ENCODE results near the gene UBE2E3.

The UBE2E3 gene

GRCh38 chr2:180992994-180993393, 12.6 kb downstream of the UBE2E3 start:
- no peaks in the 10 kb centered on the region for H3K4me1 ChIP-seq (ENCODE audit: control insufficient read depth in 1 of 2, insufficient read depth in 2 of 2, low read length in 2 of 2)
- no peak overlapping the region for H2AFZ ChIP-seq (ENCODE audit: insufficient read depth, low read length, poor library complexity)
- H3K4me2 ChIP-seq (ENCODE audit: low read length): no peak overlapping the region
- no peak overlapping the region for H3K9ac ChIP-seq (ENCODE audit: low read length)
- no CpG with 5 or more reads among the region's 2 CpGs for WGBS (ENCODE audit: extremely low coverage, insufficient coverage, insufficient read length)
- no peak overlapping the region for H3K23ac ChIP-seq (ENCODE audit: low read length)
- H3K14ac ChIP-seq (ENCODE audit: low read length): no peak overlapping the region
- no peak overlapping the region for H4K91ac ChIP-seq (ENCODE audit: low read depth, low read length)
- H2BK5ac ChIP-seq (ENCODE audit: low read depth, low read length, poor library complexity): no peak overlapping the region
- no peak overlapping the region for H3K18ac ChIP-seq (ENCODE audit: low read length)
- H3K4me3 ChIP-seq (ENCODE audit: low read depth, low read length): no peak overlapping the region
- H3K27me3 ChIP-seq (ENCODE audit: insufficient read depth, low read length): no peaks in the 10 kb centered on the region
- no peak overlapping the region for H3K27ac ChIP-seq (ENCODE audit: low read depth, low read length)
- H3K4ac ChIP-seq (ENCODE audit: low read depth, low read length): no peak overlapping the region
- H2BK120ac ChIP-seq (ENCODE audit: insufficient read depth, low read length, poor library complexity): no peak overlapping the region
- H3K9me3 ChIP-seq (ENCODE audit: insufficient read depth, low read depth, low read length): no peaks in the 10 kb centered on the region
- H4K8ac ChIP-seq (ENCODE audit: low read depth, low read length): no peak overlapping the region
- H2BK12ac ChIP-seq (ENCODE audit: low read length): no peak overlapping the region
- no peaks in the 10 kb centered on the region for H3K79me2 ChIP-seq (ENCODE audit: control insufficient read depth, insufficient read depth, low read length, poor library complexity)
- no peaks in the 10 kb centered on the region for H3K79me1 ChIP-seq (ENCODE audit: low read length)
- no peak for DNase-seq
- no peak overlapping the region for H4K12ac ChIP-seq (ENCODE audit: low read depth, low read length)
- H3K36me3 ChIP-seq (ENCODE audit: control insufficient read depth in 1 of 2, insufficient read depth in 2 of 2, low read length in 2 of 2): peaks cover 0 to 4% of the 10 kb centered on the region in 2 experiments
- H2AK5ac ChIP-seq (ENCODE audit: low read length): no peak overlapping the region

- no peak overlapping the region for H3K14ac ChIP-seq (ENCODE audit: low read length)
- no peak overlapping the region for H2AFZ ChIP-seq (ENCODE audit: insufficient read depth, low read length, poor library complexity)
- H3K79me1 ChIP-seq (ENCODE audit: low read length): no peaks in the 10 kb centered on the region
- peaks cover 2 to 3% of the 10 kb centered on the region in 2 experiments for H3K36me3 ChIP-seq (ENCODE audit: control insufficient read depth in 1 of 2, insufficient read depth in 2 of 2, low read length in 2 of 2)
- H3K4me1 ChIP-seq (ENCODE audit: control insufficient read depth in 1 of 2, insufficient read depth in 2 of 2, low read length in 2 of 2): no peaks in the 10 kb centered on the region
- DNase-seq: no peak
- H4K91ac ChIP-seq (ENCODE audit: low read depth, low read length): no peak overlapping the region
- H2AK5ac ChIP-seq (ENCODE audit: low read length): no peak overlapping the region
- no peaks in the 10 kb centered on the region for H3K79me2 ChIP-seq (ENCODE audit: control insufficient read depth, insufficient read depth, low read length, poor library complexity)
- no peak overlapping the region for H3K4ac ChIP-seq (ENCODE audit: low read depth, low read length)
- H3K4me2 ChIP-seq (ENCODE audit: low read length): no peak overlapping the region
- H2BK5ac ChIP-seq (ENCODE audit: low read depth, low read length, poor library complexity): no peak overlapping the region
- no peak overlapping the region for H2BK12ac ChIP-seq (ENCODE audit: low read length)
- no peak overlapping the region for H3K27ac ChIP-seq (ENCODE audit: low read depth, low read length)
- H3K18ac ChIP-seq (ENCODE audit: low read length): no peak overlapping the region
- H3K9ac ChIP-seq (ENCODE audit: low read length): no peak overlapping the region
- no peaks in the 10 kb centered on the region for H3K9me3 ChIP-seq (ENCODE audit: insufficient read depth, low read depth, low read length)
- no peak overlapping the region for H3K23ac ChIP-seq (ENCODE audit: low read length)
- H4K12ac ChIP-seq (ENCODE audit: low read depth, low read length): no peak overlapping the region
- no peak overlapping the region for H2BK120ac ChIP-seq (ENCODE audit: insufficient read depth, low read length, poor library complexity)
- H3K27me3 ChIP-seq (ENCODE audit: insufficient read depth, low read length): no peaks in the 10 kb centered on the region
- no CpG with 5 or more reads among the region's 4 CpGs for WGBS (ENCODE audit: extremely low coverage, insufficient coverage, insufficient read length)
- no peak overlapping the region for H4K8ac ChIP-seq (ENCODE audit: low read depth, low read length)
- H3K4me3 ChIP-seq (ENCODE audit: low read depth, low read length): no peak overlapping the region
Measured at GRCh38 chr2:180999274-180999964, 19.0 kb downstream of the UBE2E3 start.

- Histone ChIP-seq H3K36me3 (ENCODE audit: control insufficient read depth in 1 of 2, insufficient read depth in 2 of 2, low read length in 2 of 2) (peaks cover 0 to 3% of the 10 kb centered on the region in 2 experiments), H4K8ac (ENCODE audit: low read depth, low read length) (no peak overlapping the region), H3K18ac (ENCODE audit: low read length) (no peak overlapping the region), H3K79me1 (ENCODE audit: low read length) (no peaks in the 10 kb centered on the region), H3K27me3 (ENCODE audit: insufficient read depth, low read length) (no peaks in the 10 kb centered on the region), H3K4me3 (ENCODE audit: low read depth, low read length) (no peak overlapping the region), H3K14ac (ENCODE audit: low read length) (no peak overlapping the region), H4K12ac (ENCODE audit: low read depth, low read length) (no peak overlapping the region), H2AFZ (ENCODE audit: insufficient read depth, low read length, poor library complexity) (no peak overlapping the region), H3K4me1 (ENCODE audit: control insufficient read depth in 1 of 2, insufficient read depth in 2 of 2, low read length in 2 of 2) (peaks cover 5 to 6% of the 10 kb centered on the region in 2 experiments), H3K4ac (ENCODE audit: low read depth, low read length) (no peak overlapping the region), H3K9ac (ENCODE audit: low read length) (no peak overlapping the region), H3K23ac (ENCODE audit: low read length) (no peak overlapping the region), H2BK12ac (ENCODE audit: low read length) (no peak overlapping the region), H3K79me2 (ENCODE audit: control insufficient read depth, insufficient read depth, low read length, poor library complexity) (peaks cover 2% of the 10 kb centered on the region), H3K27ac (ENCODE audit: low read depth, low read length) (no peak overlapping the region), H3K9me3 (ENCODE audit: insufficient read depth, low read depth, low read length) (no peaks in the 10 kb centered on the region), H2BK120ac (ENCODE audit: insufficient read depth, low read length, poor library complexity) (no peak overlapping the region), H2AK5ac (ENCODE audit: low read length) (no peak overlapping the region), H2BK5ac (ENCODE audit: low read depth, low read length, poor library complexity) (no peak overlapping the region), H3K4me2 (ENCODE audit: low read length) (no peak overlapping the region), H4K91ac (ENCODE audit: low read depth, low read length) (no peak overlapping the region)
- WGBS (ENCODE audit: extremely low coverage, insufficient coverage, insufficient read length): no CpG with 5 or more reads among the region's 5 CpGs
- no peak for DNase-seq
Measured at GRCh38 chr2:181004647-181005325, 24.4 kb downstream of the UBE2E3 start.

GRCh38 chr2:181005326-181005655, 24.9 kb downstream of the UBE2E3 start:
- H3K9ac ChIP-seq (ENCODE audit: low read length): no peak overlapping the region
- H3K27me3 ChIP-seq (ENCODE audit: insufficient read depth, low read length): no peaks in the 10 kb centered on the region
- H2BK5ac ChIP-seq (ENCODE audit: low read depth, low read length, poor library complexity): no peak overlapping the region
- no peak overlapping the region for H3K27ac ChIP-seq (ENCODE audit: low read depth, low read length)
- no peaks in the 10 kb centered on the region for H3K9me3 ChIP-seq (ENCODE audit: insufficient read depth, low read depth, low read length)
- peaks cover 5 to 6% of the 10 kb centered on the region in 2 experiments for H3K4me1 ChIP-seq (ENCODE audit: control insufficient read depth in 1 of 2, insufficient read depth in 2 of 2, low read length in 2 of 2)
- H4K91ac ChIP-seq (ENCODE audit: low read depth, low read length): no peak overlapping the region
- no peak overlapping the region for H2AFZ ChIP-seq (ENCODE audit: insufficient read depth, low read length, poor library complexity)
- H3K23ac ChIP-seq (ENCODE audit: low read length): no peak overlapping the region
- H4K12ac ChIP-seq (ENCODE audit: low read depth, low read length): no peak overlapping the region
- H2BK120ac ChIP-seq (ENCODE audit: insufficient read depth, low read length, poor library complexity): no peak overlapping the region
- no peaks in the 10 kb centered on the region for H3K79me1 ChIP-seq (ENCODE audit: low read length)
- no peak for DNase-seq
- H3K18ac ChIP-seq (ENCODE audit: low read length): no peak overlapping the region
- H3K4ac ChIP-seq (ENCODE audit: low read depth, low read length): no peak overlapping the region
- no peak overlapping the region for H4K8ac ChIP-seq (ENCODE audit: low read depth, low read length)
- no peak overlapping the region for H3K14ac ChIP-seq (ENCODE audit: low read length)
- no peak overlapping the region for H2AK5ac ChIP-seq (ENCODE audit: low read length)
- H2BK12ac ChIP-seq (ENCODE audit: low read length): no peak overlapping the region
- no peak overlapping the region for H3K4me3 ChIP-seq (ENCODE audit: low read depth, low read length)
- no peak overlapping the region for H3K4me2 ChIP-seq (ENCODE audit: low read length)
- H3K79me2 ChIP-seq (ENCODE audit: control insufficient read depth, insufficient read depth, low read length, poor library complexity): peaks cover 2% of the 10 kb centered on the region
- peaks cover 0 to 3% of the 10 kb centered on the region in 2 experiments for H3K36me3 ChIP-seq (ENCODE audit: control insufficient read depth in 1 of 2, insufficient read depth in 2 of 2, low read length in 2 of 2)
